A549 (cell line): ENCODE data around the gene CCDC85C. TPM values are rescaled to one million over a fixed set of nuclear protein-coding genes. Genes with fewer than 3 reads are reported as not detected.

Experiments used
- ATAC-seq, 2 experiments: fragments of 200-7000 bp in 1 of 2; fragments of >200 bp in 1 of 2; cut with Nextera tagmentation in 1 of 2; cut with Tn5 transposase in 1 of 2; 3 replicates each; pipeline versions ENCODE4 v1.8.0 to v1.9.1; 2018 to 2020; ENCODE audit warnings: mild to moderate bottlenecking in 1 of 2, moderate library complexity in 1 of 2
- CTCF ChIA-PET: fragments of 300-600 bp; sonication (Branson Sonifier 250); formaldehyde crosslinking; extraction: SDS; loops from one replicate; lab custom pipeline; 2021; ENCODE audit warnings: antibody characterized with exemption, inconsistent platforms; lab: Yijun Ruan, JAX
- POLR2A ChIA-PET: fragments of 350-600 bp; formaldehyde crosslinking; extraction: SDS; loops from one replicate; lab custom pipeline; 2021; ENCODE audit warnings: antibody characterized with exemption, inconsistent platforms; lab: Yijun Ruan, JAX
- DNase-seq, 2 experiments: peaks; one replicate each; pipeline versions ENCODE4 v3.0.0 to v3.0.0-alpha.2; 2011 to 2016; ENCODE audit warnings: low read depth in 1 of 2, low spot score in 1 of 2
- FAIRE-seq: peaks from 2 replicates; lab custom pipeline; 2011; peaks lifted over from hg19 to GRCh38; lab: Jason Lieb, UNC
- H3K27ac ChIP-seq, 2 experiments: fragments of >200 bp; sonication (Bioruptor Twin); formaldehyde crosslinking; 3 replicates each; pipeline ENCODE4 v1.5.1; 2016 to 2017
- H3K4me1 ChIP-seq: fragments of >200 bp; sonication (Bioruptor Twin); formaldehyde crosslinking; 3 replicates; pipeline ENCODE4 v1.6.1; 2016
- H3K4me2 ChIP-seq: fragments of >200 bp; sonication (Bioruptor Twin); formaldehyde crosslinking; 3 replicates; pipeline ENCODE4 v1.6.1; 2016
- H3K4me3 ChIP-seq: fragments of >200 bp; sonication (Bioruptor Twin); formaldehyde crosslinking; 3 replicates; pipeline ENCODE4 v1.5.1; 2016
- H3K9me3 ChIP-seq: fragments of >200 bp; sonication (Bioruptor Twin); formaldehyde crosslinking; 3 replicates; pipeline ENCODE4 v1.6.1; 2016
- CBX2 ChIP-seq: fragments of 200-600 bp; sonication (generic); IDR thresholded peaks from 2 replicates; pipeline ENCODE4 v1.6.1; 2016; ENCODE audit warnings: low read depth, mild to moderate bottlenecking, borderline replicate concordance
- CEBPB ChIP-seq, 2 experiments: fragments of >200 bp in 1 of 2; sonication (Bioruptor Twin) in 1 of 2; formaldehyde crosslinking in 1 of 2; IDR thresholded peaks; 2 replicates each; pipeline ENCODE4 v1.6.1; 2012 to 2016
- CHD4 ChIP-seq: fragments of 200-600 bp; sonication (generic); IDR thresholded peaks from 2 replicates; pipeline ENCODE4 v1.6.1; 2016; ENCODE audit warnings: antibody characterized with exemption, mild to moderate bottlenecking, borderline replicate concordance
- ESRRA ChIP-seq: fragments of 150-350 bp; IDR thresholded peaks from 2 replicates; pipeline ENCODE4 v1.6.1; 2014; ENCODE audit warnings: mild to moderate bottlenecking, low read length, borderline replicate concordance
- GATA3 ChIP-seq: IDR thresholded peaks from 2 replicates; pipeline ENCODE4 v1.6.1; 2012; ENCODE audit warnings: borderline replicate concordance
- HDAC2 ChIP-seq: fragments of 200-600 bp; sonication (generic); IDR thresholded peaks from 2 replicates; pipeline ENCODE4 v1.6.1; 2016
- HEYL ChIP-seq: fragments of 250-450 bp; sonication (Bioruptor Pico); IDR thresholded peaks from 2 replicates; pipeline ENCODE4 v1.8.0; 2021; ENCODE audit warnings: mild to moderate bottlenecking, moderate library complexity
- HOXA7 ChIP-seq: fragments of 250-450 bp; sonication (Bioruptor Pico); IDR thresholded peaks from 2 replicates; pipeline ENCODE4 v1.5.0; 2020; ENCODE audit warnings: mild to moderate bottlenecking, moderate library complexity
- HOXB5 ChIP-seq: fragments of 250-450 bp; sonication (Bioruptor Pico); IDR thresholded peaks from 2 replicates; pipeline ENCODE4 v1.5.0; 2020; ENCODE audit warnings: mild to moderate bottlenecking, moderate library complexity
- KDM5A ChIP-seq: fragments of 200-600 bp; sonication (generic); IDR thresholded peaks from 2 replicates; pipeline ENCODE4 v1.6.1; 2016; ENCODE audit warnings: antibody characterized with exemption, mild to moderate bottlenecking
- MAFK ChIP-seq: fragments of 450-650 bp; IDR thresholded peaks from 2 replicates; pipeline ENCODE4 v1.6.1; 2014; ENCODE audit not compliant: partially characterized antibody
- MYC ChIP-seq: IDR thresholded peaks from 2 replicates; pipeline ENCODE4 v1.6.1; 2012; ENCODE audit warnings: mild to moderate bottlenecking, inconsistent platforms, low read length, improper control_type of control experiment, borderline replicate concordance
- NPAS2 ChIP-seq: fragments of 250-450 bp; sonication (Bioruptor Pico); IDR thresholded peaks from 2 replicates; pipeline ENCODE4 v1.8.0; 2022; ENCODE audit warnings: mild to moderate bottlenecking, moderate library complexity, borderline replicate concordance
- NR3C1 ChIP-seq: fragments of >200 bp; sonication (Bioruptor Twin); formaldehyde crosslinking; IDR thresholded peaks from 3 replicates; pipeline ENCODE4 v1.6.1; 2017
- POLR2AphosphoS2 ChIP-seq: conservative IDR thresholded peaks from 2 replicates; pipeline ENCODE4 v1.6.1; 2012; ENCODE audit warnings: low read length, improper control_type of control experiment, inconsistent platforms
- RFX5 ChIP-seq: fragments of 450-650 bp; IDR thresholded peaks from 2 replicates; pipeline ENCODE4 v1.7.1; 2014; ENCODE audit warnings: antibody characterized with exemption, mild to moderate bottlenecking, moderate library complexity
- SMC3 ChIP-seq: fragments of >200 bp; sonication (Bioruptor Twin); formaldehyde crosslinking; IDR thresholded peaks from 3 replicates; pipeline ENCODE4 v1.6.1; 2018; ENCODE audit warnings: inconsistent platforms
- ZSCAN20 ChIP-seq: fragments of 250-450 bp; sonication (Bioruptor Pico); IDR thresholded peaks from 2 replicates; pipeline ENCODE4 v1.8.0; 2022; ENCODE audit warnings: mild to moderate bottlenecking, moderate library complexity
- WGBS: methylation state at CpG from one replicate; pipeline ENCODE4 v1.1.6; 2017; ENCODE audit errors: missing lambda C conversion rate; 5-methylcytosine and 5-hydroxymethylcytosine counted together
- polyA plus RNA-seq, 4 experiments: library from polyadenylated mRNA; depleted of rRNA in 3 of 4; stranded (reverse); fragments of >200 nt; fragmentation: RNase III in 1 of 4; extraction: RNeasy Plus Mini Kit Qiagen cat#74134 plus additional on column Dnase treatment in 1 of 4; gene quantifications; 2 replicates in 3 of 4; 3 replicates in 1 of 4; pipeline ENCODE4 v1.2.3, GENCODE V29; 2011 to 2017
- TF ChIP-seq, protein P1 (sequence below): fragments of >200 bp; sonication (Bioruptor Twin); formaldehyde crosslinking; IDR thresholded peaks from 3 replicates; pipeline ENCODE4 v1.5.1; 2016
- TF ChIP-seq, protein P2 (sequence below): IDR thresholded peaks from 2 replicates; pipeline ENCODE4 v1.6.1; 2012
- TF ChIP-seq, protein P3 (sequence below): fragments of 450-650 bp; IDR thresholded peaks from 2 replicates; pipeline ENCODE4 v1.6.1; 2014; ENCODE audit warnings: antibody characterized with exemption
- TF ChIP-seq, protein P4 (sequence below): fragments of 200-600 bp; sonication (generic); IDR thresholded peaks from 2 replicates; pipeline ENCODE4 v1.6.1; 2016; ENCODE audit warnings: antibody characterized with exemption, mild to moderate bottlenecking, moderate library complexity
- TF ChIP-seq, protein P5 (sequence below): IDR thresholded peaks from 2 replicates; pipeline ENCODE4 v1.6.1; 2012

The CCDC85C gene
- polyA plus RNA-seq, 2 of the 4 experiments (the other 2 are of a cell fraction), result 11.4 to 31.4 TPM

DNA sequence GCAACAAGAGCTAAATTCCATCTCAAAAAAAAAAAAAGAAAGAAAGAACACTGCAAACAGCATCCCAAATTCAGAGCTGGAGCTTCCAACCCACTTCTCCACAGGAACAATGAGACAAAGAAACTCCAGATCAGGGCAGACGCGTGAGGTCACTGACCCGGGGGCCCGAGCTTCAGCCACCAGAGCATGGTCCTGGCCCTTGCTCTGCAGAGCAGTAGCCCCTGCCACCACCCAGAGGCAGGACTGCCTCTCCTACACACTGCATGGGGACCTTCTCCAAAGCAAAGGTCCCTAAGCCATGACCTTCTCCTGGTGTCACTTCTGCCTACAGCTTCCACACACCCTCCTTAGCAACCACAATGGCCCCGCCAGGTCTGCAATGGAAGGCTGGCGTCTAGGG is 69.7 kb downstream of the CCDC85C start:
- DNase-seq (no peak), ATAC-seq (no peak)
- CTCF ChIA-PET, result interaction anchor here (1.1 to 4.1 kb wide), 9 partner anchors 9 to 95 kb away, joined by 3 to 18 read pairs (median 4); no protein-coding TSS in a partner anchor
- POLR2A ChIA-PET, result no interaction called here
- H3K27ac ChIP-seq, result peak overlapping the region in 1 of 2 experiments; percentile 30; a peak in 1 of 6 replicates
- H3K4me3 ChIP-seq, result no peak overlapping the region
- 94% methylated on average over 6 of the region's 6 CpGs for WGBS
- TF ChIP-seq, protein P1, sequence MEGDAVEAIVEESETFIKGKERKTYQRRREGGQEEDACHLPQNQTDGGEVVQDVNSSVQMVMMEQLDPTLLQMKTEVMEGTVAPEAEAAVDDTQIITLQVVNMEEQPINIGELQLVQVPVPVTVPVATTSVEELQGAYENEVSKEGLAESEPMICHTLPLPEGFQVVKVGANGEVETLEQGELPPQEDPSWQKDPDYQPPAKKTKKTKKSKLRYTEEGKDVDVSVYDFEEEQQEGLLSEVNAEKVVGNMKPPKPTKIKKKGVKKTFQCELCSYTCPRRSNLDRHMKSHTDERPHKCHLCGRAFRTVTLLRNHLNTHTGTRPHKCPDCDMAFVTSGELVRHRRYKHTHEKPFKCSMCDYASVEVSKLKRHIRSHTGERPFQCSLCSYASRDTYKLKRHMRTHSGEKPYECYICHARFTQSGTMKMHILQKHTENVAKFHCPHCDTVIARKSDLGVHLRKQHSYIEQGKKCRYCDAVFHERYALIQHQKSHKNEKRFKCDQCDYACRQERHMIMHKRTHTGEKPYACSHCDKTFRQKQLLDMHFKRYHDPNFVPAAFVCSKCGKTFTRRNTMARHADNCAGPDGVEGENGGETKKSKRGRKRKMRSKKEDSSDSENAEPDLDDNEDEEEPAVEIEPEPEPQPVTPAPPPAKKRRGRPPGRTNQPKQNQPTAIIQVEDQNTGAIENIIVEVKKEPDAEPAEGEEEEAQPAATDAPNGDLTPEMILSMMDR, result no peak
- TF ChIP-seq CBX2 (no peak), HDAC2 (no peak), HOXB5 (CRISPR knock-in tag) (no peak), HOXA7 (CRISPR knock-in tag) (no peak), MAFK (no peak), NPAS2 (CRISPR knock-in tag) (no peak), KDM5A (no peak), NR3C1 (no peak), CEBPB (IDR thresholded peaks at IDR 0.05) (no peak), MYC (no peak), CHD4 (no peak), GATA3 (no peak), ZSCAN20 (CRISPR knock-in tag) (no peak)
- TF ChIP-seq, protein P2, sequence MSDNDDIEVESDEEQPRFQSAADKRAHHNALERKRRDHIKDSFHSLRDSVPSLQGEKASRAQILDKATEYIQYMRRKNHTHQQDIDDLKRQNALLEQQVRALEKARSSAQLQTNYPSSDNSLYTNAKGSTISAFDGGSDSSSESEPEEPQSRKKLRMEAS, result no peak
- TF ChIP-seq, protein P3, sequence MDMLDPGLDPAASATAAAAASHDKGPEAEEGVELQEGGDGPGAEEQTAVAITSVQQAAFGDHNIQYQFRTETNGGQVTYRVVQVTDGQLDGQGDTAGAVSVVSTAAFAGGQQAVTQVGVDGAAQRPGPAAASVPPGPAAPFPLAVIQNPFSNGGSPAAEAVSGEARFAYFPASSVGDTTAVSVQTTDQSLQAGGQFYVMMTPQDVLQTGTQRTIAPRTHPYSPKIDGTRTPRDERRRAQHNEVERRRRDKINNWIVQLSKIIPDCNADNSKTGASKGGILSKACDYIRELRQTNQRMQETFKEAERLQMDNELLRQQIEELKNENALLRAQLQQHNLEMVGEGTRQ, result no peak
- TF ChIP-seq, protein P4, sequence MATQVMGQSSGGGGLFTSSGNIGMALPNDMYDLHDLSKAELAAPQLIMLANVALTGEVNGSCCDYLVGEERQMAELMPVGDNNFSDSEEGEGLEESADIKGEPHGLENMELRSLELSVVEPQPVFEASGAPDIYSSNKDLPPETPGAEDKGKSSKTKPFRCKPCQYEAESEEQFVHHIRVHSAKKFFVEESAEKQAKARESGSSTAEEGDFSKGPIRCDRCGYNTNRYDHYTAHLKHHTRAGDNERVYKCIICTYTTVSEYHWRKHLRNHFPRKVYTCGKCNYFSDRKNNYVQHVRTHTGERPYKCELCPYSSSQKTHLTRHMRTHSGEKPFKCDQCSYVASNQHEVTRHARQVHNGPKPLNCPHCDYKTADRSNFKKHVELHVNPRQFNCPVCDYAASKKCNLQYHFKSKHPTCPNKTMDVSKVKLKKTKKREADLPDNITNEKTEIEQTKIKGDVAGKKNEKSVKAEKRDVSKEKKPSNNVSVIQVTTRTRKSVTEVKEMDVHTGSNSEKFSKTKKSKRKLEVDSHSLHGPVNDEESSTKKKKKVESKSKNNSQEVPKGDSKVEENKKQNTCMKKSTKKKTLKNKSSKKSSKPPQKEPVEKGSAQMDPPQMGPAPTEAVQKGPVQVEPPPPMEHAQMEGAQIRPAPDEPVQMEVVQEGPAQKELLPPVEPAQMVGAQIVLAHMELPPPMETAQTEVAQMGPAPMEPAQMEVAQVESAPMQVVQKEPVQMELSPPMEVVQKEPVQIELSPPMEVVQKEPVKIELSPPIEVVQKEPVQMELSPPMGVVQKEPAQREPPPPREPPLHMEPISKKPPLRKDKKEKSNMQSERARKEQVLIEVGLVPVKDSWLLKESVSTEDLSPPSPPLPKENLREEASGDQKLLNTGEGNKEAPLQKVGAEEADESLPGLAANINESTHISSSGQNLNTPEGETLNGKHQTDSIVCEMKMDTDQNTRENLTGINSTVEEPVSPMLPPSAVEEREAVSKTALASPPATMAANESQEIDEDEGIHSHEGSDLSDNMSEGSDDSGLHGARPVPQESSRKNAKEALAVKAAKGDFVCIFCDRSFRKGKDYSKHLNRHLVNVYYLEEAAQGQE, result no peak
- TF ChIP-seq, all 56 proteins: peak for 0
- no peak for FAIRE-seq
- H3K4me2 ChIP-seq, result no peak overlapping the region
- peaks cover 49% of the 10 kb centered on the region for H3K4me1 ChIP-seq
- no peaks in the 10 kb centered on the region for H3K9me3 ChIP-seq

DNA sequence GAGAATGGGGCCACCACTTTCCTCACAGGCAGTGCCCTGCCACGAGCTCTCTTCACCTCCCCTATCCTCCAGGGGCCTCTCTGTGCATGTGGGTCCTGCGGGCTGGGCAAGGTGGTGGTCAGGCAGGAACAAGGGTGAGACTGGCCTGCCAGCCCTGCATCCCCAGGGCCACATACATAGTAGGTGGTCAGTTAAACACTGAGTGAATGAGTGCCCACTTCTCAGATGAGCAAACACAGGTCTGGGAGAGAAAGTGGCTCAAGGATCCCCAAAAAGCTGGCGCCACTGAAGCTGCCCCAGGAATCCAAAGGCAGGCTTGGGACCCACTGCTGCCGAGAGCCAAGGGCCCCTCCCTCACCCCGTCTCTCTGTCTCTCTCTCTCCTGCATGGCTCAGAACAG is 71.7 kb downstream of the CCDC85C start:
- 84% methylated on average over 4 of the region's 5 CpGs for WGBS
- CTCF ChIA-PET, result interaction anchor here (2.0 to 4.1 kb wide), 3 partner anchors 9 to 30 kb away, joined by 5 to 18 read pairs (median 16); no protein-coding TSS in a partner anchor
- FAIRE-seq, result no peak

More for the DNA sequence above, 71.7 kb downstream of the CCDC85C start:
- H3K9me3 ChIP-seq, result no peaks in the 10 kb centered on the region
- TF ChIP-seq, protein P3, result no peak
- no peak for TF ChIP-seq RFX5
- TF ChIP-seq, protein P4, result no peak
- TF ChIP-seq POLR2AphosphoS2, result no peak
- TF ChIP-seq, protein P5, sequence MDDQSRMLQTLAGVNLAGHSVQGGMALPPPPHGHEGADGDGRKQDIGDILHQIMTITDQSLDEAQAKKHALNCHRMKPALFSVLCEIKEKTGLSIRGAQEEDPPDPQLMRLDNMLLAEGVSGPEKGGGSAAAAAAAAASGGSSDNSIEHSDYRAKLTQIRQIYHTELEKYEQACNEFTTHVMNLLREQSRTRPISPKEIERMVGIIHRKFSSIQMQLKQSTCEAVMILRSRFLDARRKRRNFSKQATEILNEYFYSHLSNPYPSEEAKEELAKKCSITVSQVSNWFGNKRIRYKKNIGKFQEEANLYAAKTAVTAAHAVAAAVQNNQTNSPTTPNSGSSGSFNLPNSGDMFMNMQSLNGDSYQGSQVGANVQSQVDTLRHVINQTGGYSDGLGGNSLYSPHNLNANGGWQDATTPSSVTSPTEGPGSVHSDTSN, result no peak
- TF ChIP-seq KDM5A, result no peak
- TF ChIP-seq ESRRA, result no peak
- TF ChIP-seq SMC3, result no peak
- no peak for TF ChIP-seq HDAC2
- no peak for TF ChIP-seq HEYL
- H3K27ac ChIP-seq, result no peak overlapping the region
- H3K4me2 ChIP-seq, result no peak overlapping the region
- POLR2A ChIA-PET, result no interaction called here
- H3K4me1 ChIP-seq, result peaks cover 41% of the 10 kb centered on the region
- no peak overlapping the region for H3K4me3 ChIP-seq
- ATAC-seq, result no peak
- no peak for DNase-seq
